GM21526 (cell line): Measurements from ENCODE around the gene CDS2.

ENCODE experiments used
- ATAC-seq: cut with Tn5 transposase; IDR thresholded peaks from one replicate; pipeline ENCODE4 v1.9.1; 2021; ENCODE audit warnings: moderate library complexity; ENCODE audit not compliant: unreplicated experiment, low FRiP score

Gene CDS2

GRCh38 chr20:5177071-5177470 lies 50.3 kb downstream of the CDS2 start:
- ATAC-seq: no peak

DNA sequence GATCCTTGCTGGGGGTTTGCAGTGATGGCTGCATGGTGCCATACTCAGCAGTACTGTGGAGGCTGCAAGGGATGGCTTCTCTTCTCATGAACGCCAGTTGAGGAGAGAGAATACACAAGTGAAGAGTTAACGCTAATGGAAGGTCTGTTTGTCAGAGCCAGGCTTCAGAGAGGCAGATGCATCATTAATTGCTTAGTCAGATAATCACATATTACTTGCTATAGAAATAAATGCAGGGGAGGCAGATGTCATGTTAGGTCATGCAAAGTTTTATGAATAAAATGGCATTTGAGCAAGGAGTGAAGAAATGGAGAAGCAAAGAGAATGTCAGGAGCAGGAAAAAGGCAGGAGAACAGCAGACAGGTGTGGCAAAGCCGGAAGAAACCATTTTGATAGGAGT lies 51.2 kb downstream of the CDS2 start:
- no peak for ATAC-seq

DNA sequence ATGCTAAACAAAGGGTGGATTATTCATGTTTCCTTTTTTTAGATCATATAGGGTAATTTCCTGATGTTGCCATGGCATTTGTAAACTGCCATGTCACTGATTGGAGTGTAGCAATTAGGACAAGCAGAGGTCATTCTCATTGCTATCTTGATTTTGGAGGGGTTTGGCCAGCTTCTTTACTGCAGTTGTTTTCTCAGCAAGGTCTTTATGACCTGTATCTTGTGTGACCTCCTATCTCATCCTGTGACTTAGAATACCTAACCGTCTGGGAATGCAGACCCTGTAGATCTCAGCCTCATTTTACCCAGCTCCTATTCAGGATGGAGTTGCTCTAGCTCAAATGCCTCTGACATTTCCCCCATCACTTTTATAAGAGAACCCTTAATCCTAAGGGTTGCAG lies 53.6 kb downstream of the CDS2 start:
- ATAC-seq: no peak

DNA sequence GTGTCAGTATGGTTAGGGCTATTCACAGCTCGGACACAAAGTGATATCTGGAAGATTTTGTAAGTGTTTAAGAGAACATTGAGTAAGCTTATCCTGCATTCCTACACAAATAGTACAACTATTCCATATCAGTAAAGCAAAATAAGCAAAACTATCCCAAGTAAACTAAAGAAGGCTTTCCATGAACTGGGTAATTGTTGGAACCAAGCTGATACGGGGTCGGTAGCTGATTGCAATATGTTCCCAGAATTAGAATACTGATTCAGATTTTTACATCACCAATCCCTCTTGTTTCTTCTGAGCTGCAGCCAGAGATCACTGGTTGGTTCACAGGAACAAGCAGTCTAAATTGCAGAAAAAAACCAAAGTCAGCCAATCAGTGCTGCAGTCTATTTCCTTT lies 54.1 kb downstream of the CDS2 start:
- ATAC-seq: no peak

- no peak for ATAC-seq
Observed at GRCh38 chr20:5181492-5181891, 54.7 kb downstream of the CDS2 start.

- no peak for ATAC-seq
Observed at GRCh38 chr20:5181958-5182357, 55.1 kb downstream of the CDS2 start.

- no peak for ATAC-seq
Observed at GRCh38 chr20:5182615-5183254, 55.9 kb downstream of the CDS2 start.

DNA sequence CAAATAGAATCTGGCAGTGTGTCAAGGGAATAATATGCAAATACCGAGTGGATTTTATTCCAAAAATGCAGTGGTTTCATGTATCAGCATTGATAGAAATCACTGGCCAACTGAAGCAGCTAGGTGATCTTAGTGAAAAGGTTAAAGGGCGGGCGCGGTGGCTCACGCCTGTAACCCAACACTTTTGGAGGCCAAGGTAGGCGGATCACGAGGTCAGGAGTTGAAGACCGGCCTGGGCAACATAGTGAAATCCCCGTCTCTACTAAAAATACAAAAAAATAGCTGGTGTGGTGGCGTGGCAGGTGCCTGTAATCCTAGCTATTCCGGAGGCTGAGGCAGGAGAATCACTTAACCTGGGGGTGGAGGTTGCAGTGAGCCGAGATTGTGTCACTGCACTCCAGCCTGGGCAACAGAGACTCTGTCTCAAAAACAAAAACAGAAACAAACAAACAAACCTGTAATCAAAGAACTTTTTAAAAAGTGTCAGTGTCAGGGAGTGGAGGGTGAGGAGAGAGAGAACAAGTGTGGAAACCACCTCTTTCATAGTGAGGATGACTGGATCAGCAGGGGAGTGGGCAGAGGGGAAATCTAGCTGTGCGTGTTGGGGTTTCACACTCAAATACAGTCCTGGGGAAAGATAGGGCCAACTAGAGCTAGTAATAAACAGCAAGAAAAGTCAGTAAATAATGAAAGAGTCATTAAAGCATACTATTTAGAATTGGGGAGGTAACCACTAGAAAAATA lies 57.1 kb downstream of the CDS2 start:
- ATAC-seq: no peak

GRCh38 chr20:5184684-5185083 lies 57.9 kb downstream of the CDS2 start:
- ATAC-seq: no peak

DNA sequence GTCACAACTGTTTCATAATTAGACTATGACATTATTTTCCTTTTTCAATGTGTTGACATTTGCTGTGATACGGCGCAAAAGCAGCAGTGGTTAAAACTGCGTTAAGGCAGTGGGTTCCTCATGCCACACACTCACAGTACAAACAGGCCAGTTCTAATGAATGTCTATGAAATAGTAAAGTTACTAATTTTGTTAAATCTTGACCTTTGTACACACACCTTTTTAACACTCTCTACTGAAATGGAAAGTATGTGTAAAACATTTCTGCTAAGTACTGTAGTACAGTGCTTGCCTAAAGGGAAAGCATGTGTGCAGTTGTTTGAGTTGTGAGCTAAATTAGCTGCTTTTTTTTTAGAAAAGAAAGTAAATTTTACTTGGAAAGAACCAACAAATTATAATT lies 60.3 kb downstream of the CDS2 start:
- ATAC-seq: no peak

DNA sequence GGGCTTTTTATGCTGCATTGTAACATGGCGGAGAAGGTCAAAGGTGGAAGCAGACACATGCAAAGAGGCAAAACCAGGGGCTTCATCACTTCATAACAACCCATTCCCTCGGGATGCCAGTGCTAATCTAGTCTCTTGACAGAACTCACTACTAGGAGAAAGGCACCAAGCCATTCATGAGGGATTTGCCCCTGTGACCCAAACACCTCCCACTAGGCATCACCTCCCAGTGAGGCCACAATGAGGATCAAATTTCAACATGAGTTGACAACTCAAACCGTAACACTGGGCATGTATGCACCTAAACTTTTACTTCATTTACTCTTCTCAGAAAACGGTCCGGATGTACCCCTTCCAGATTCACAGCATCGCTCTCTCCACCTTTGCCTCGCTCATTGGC lies 61.9 kb downstream of the CDS2 start:
- ATAC-seq: no peak

- ATAC-seq: no peak
Observed at GRCh38 chr20:5189917-5190316, 63.1 kb downstream of the CDS2 start.

DNA sequence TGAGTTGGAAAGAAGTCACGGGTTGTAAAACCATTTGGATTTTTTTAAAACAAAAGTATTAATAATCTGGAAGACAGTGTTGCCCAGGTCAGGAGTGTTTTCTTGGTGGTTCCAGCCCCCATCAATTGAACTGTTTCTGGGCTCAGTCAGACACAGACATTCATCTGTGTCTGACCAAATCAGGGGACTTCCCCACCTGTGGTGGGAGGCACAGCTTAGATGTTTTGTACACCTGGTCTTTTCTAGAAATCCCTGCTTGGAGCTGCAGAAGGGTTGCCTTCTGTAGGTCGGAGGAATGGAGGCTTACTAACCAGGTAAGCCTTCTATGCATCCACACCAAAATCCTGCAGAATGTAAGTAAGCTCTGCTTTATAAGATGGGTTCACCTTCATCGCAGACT lies 63.6 kb downstream of the CDS2 start:
- no peak for ATAC-seq

GRCh38 chr20:5191829-5192569 lies 65.2 kb downstream of the CDS2 start:
- ATAC-seq: no peak

DNA sequence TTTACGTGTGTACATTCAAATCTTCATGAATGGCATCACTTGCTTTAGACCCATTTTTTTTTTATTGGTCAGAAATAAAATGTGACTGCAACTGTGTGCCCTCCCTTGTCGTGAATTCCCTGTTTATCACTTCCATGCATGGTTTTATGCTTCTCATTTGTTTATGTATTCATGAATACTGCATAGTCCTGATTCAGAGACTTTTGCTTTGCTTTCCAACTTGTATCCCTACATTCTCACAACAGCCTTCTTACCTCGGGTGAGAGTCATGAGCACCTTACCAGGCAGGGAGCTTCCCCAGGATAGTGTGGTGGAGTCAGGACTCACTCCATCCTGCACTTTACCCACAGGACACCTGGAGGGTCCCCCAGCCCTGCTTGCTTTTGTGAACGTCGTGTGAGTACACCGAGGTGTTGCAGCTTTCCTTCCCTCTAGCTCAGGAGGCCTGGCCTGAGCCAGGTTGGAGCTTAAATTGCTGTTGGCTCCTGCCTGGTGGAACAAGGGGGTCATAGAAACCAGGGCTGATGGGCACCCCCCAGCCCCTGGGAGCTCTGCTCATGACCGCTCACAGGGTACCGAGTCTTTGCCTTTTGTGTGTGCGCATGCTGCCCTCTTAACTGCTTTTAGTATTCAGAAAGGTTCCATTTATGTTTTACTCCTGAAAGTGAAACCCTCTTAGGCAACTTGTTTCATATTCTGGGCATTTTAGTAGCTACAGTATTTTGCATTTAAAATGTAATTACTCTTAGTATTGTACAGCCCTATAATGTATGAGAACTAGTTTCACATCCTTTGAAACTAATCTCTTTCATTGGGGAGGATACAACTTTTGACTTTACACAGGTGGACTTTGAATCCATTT lies 66.0 kb downstream of the CDS2 start:
- ATAC-seq: no peak

GRCh38 chr20:5195655-5196054 lies 68.8 kb downstream of the CDS2 start:
- no peak for ATAC-seq

GRCh38 chr20:5196149-5196548 lies 69.3 kb downstream of the CDS2 start:
- ATAC-seq: no peak

GRCh38 chr20:5197270-5197827 lies 70.5 kb downstream of the CDS2 start:
- no peak for ATAC-seq

DNA sequence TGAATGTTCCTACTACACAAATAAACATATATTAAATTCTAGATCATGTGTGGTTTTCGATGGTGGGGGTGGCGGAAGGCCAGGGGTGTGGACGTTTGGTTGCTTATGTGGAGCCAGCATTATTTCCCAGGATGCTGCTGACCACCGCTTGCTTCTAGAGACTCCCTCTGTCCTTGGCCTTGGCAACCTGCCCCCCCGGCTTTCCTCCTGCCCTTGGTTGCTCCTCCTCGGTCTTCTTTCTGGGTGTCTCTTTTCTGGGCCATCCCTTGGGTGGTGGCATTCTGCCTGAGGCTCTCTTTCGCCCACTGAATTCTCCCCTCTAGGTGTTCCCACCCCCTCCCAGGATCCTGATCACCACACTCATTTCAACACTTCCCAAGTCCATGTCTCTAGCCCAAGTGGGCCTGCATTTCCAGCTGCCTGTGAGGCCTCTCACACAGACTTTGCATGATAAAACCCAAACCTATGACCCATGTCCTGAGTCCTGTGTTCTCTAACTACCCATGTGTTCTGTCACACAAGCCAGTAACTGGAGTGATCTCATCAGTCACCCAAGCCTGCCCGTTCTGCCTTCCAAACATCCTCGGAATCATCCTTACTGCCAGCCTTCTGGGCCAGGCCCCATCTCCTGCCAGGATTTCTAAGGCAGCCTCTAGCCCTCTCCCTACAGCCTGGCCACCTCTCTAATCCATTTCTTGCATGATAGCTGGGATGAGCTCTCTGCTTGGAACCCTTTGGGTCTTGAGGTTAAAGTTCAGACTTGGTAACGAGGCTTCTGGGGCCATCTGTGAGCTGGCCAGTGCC lies 71.2 kb downstream of the CDS2 start:
- ATAC-seq: no peak

DNA sequence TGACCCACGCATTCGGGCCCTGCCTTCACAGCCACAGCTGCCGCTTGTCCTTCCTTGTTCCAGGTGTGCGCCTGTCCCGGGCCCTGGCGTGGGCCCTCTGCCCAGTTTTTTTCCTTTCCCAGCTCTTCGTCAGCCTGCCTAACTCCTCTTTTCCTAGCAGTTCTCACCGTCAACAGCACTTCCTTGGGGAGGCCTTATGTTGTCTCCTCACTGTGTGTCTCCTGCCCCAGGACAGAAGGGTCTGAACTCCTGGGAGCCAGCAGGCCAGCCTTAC lies 71.8 kb downstream of the CDS2 start:
- ATAC-seq: no peak
